HEK293 (cell line): ENCODE results near the gene IL4I1.

Experiments
- GFI1B ChIP-seq: fragments of 450-650 bp; formaldehyde crosslinking; IDR thresholded peaks from 2 replicates; pipeline ENCODE4 v1.5.1; 2016; ENCODE audit warnings: missing biosample characterization, missing genetic modification characterization
- IKZF3 ChIP-seq: fragments of 450-650 bp; IDR thresholded peaks from 2 replicates; pipeline ENCODE4 v1.5.0; 2018; ENCODE audit warnings: missing biosample characterization, mild to moderate bottlenecking, missing genetic modification characterization, moderate library complexity
- KLF8 ChIP-seq: fragments of 450-650 bp; formaldehyde crosslinking; IDR thresholded peaks from 2 replicates; pipeline ENCODE4 v1.5.1; 2016; ENCODE audit warnings: missing biosample characterization, missing genetic modification characterization
- OVOL3 ChIP-seq: fragments of 450-650 bp; formaldehyde crosslinking; IDR thresholded peaks from 2 replicates; pipeline ENCODE4 v1.5.1; 2016; ENCODE audit warnings: missing biosample characterization, missing genetic modification characterization
- PRDM1 ChIP-seq: fragments of 450-650 bp; formaldehyde crosslinking; IDR thresholded peaks from 2 replicates; pipeline ENCODE4; 2016; ENCODE audit warnings: missing biosample characterization, missing genetic modification characterization
- SETDB1 ChIP-seq: IDR thresholded peaks from one replicate; pipeline ENCODE4 v1.6.1; 2017; ENCODE audit warnings: mild to moderate bottlenecking, low read length, moderate library complexity, mixed read lengths; ENCODE audit not compliant: insufficient read length
- WT1 ChIP-seq: fragments of 450-650 bp; formaldehyde crosslinking; IDR thresholded peaks from 2 replicates; pipeline ENCODE4 v1.5.1; 2016; ENCODE audit warnings: missing biosample characterization, missing genetic modification characterization
- ZBTB20 ChIP-seq: fragments of 450-650 bp; formaldehyde crosslinking; IDR thresholded peaks from 2 replicates; pipeline ENCODE4 v1.5.1; 2016; ENCODE audit warnings: missing biosample characterization, missing genetic modification characterization
- ZNF140 ChIP-seq: fragments of 450-650 bp; formaldehyde crosslinking; IDR thresholded peaks from 2 replicates; pipeline ENCODE4 v1.5.1; 2016; ENCODE audit warnings: missing biosample characterization, missing genetic modification characterization
- ZNF157 ChIP-seq: fragments of 450-650 bp; formaldehyde crosslinking; IDR thresholded peaks from 2 replicates; pipeline ENCODE4 v1.5.1; 2016; ENCODE audit warnings: missing biosample characterization, missing genetic modification characterization
- ZNF184 ChIP-seq: fragments of 450-650 bp; IDR thresholded peaks from 2 replicates; pipeline ENCODE4 v1.5.1; 2018; ENCODE audit warnings: missing biosample characterization, mild to moderate bottlenecking, missing genetic modification characterization
- ZNF19 ChIP-seq: fragments of 450-650 bp; formaldehyde crosslinking; IDR thresholded peaks from 2 replicates; pipeline ENCODE4; 2016; ENCODE audit warnings: missing biosample characterization, missing genetic modification characterization, low read depth
- ZNF202 ChIP-seq: fragments of 450-650 bp; formaldehyde crosslinking; IDR thresholded peaks from 2 replicates; pipeline ENCODE4 v1.5.1; 2016; ENCODE audit warnings: missing biosample characterization, missing genetic modification characterization, borderline replicate concordance
- ZNF211 ChIP-seq: fragments of 450-650 bp; formaldehyde crosslinking; IDR thresholded peaks from 2 replicates; pipeline ENCODE4 v1.5.1; 2016; ENCODE audit warnings: low read depth, missing biosample characterization, missing genetic modification characterization
- ZNF311 ChIP-seq: fragments of 450-650 bp; formaldehyde crosslinking; IDR thresholded peaks from 2 replicates; pipeline ENCODE4 v1.5.1; 2017; ENCODE audit warnings: missing biosample characterization, missing genetic modification characterization, borderline replicate concordance
- ZNF350 ChIP-seq: fragments of 450-650 bp; formaldehyde crosslinking; IDR thresholded peaks from 2 replicates; pipeline ENCODE4 v1.5.0; 2017; ENCODE audit warnings: missing biosample characterization, mild to moderate bottlenecking, missing genetic modification characterization
- ZNF404 ChIP-seq: fragments of 450-650 bp; formaldehyde crosslinking; IDR thresholded peaks from 2 replicates; pipeline ENCODE4 v1.5.1; 2017; ENCODE audit warnings: missing biosample characterization, missing genetic modification characterization
- ZNF416 ChIP-seq: fragments of 450-650 bp; formaldehyde crosslinking; IDR thresholded peaks from 2 replicates; pipeline ENCODE4 v1.5.1; 2016; ENCODE audit warnings: missing biosample characterization, missing genetic modification characterization
- ZNF529 ChIP-seq: fragments of 450-650 bp; formaldehyde crosslinking; IDR thresholded peaks from 2 replicates; pipeline ENCODE4 v1.5.1; 2017; ENCODE audit warnings: missing genetic modification characterization, missing biosample characterization; ENCODE audit not compliant: insufficient replicate concordance
- ZNF549 ChIP-seq: fragments of 450-650 bp; IDR thresholded peaks from 2 replicates; pipeline ENCODE4 v1.5.1; 2018; ENCODE audit warnings: missing biosample characterization, missing genetic modification characterization, mild to moderate bottlenecking, inconsistent platforms, moderate library complexity
- ZNF621 ChIP-seq: fragments of 450-650 bp; formaldehyde crosslinking; IDR thresholded peaks from 2 replicates; pipeline ENCODE4 v1.5.1; 2017; ENCODE audit warnings: missing biosample characterization, missing genetic modification characterization
- ZNF776 ChIP-seq: fragments of 450-650 bp; formaldehyde crosslinking; IDR thresholded peaks from 2 replicates; pipeline ENCODE4 v1.5.0; 2017; ENCODE audit warnings: missing biosample characterization, missing genetic modification characterization, borderline replicate concordance
- ZNF785 ChIP-seq: fragments of 450-650 bp; formaldehyde crosslinking; IDR thresholded peaks from 2 replicates; pipeline ENCODE4 v1.5.1; 2016; ENCODE audit warnings: missing biosample characterization, missing genetic modification characterization
- ZNF837 ChIP-seq: fragments of 450-650 bp; formaldehyde crosslinking; IDR thresholded peaks from 2 replicates; pipeline ENCODE4 v1.5.1; 2016; ENCODE audit warnings: missing biosample characterization, missing genetic modification characterization
- ZSCAN23 ChIP-seq: fragments of 450-650 bp; formaldehyde crosslinking; IDR thresholded peaks from 2 replicates; pipeline ENCODE4 v1.5.1; 2016; ENCODE audit warnings: missing biosample characterization, missing genetic modification characterization
- TF ChIP-seq, protein P1 (sequence below): fragments of 450-650 bp; formaldehyde crosslinking; IDR thresholded peaks from 2 replicates; pipeline ENCODE4 v1.5.1; 2016; ENCODE audit warnings: missing biosample characterization, missing genetic modification characterization
- TF ChIP-seq, protein P2 (sequence below): fragments of 450-650 bp; formaldehyde crosslinking; IDR thresholded peaks from 2 replicates; pipeline ENCODE4 v1.5.1; 2017; ENCODE audit warnings: missing biosample characterization, missing genetic modification characterization
- TF ChIP-seq, protein P3 (sequence below): sonication (generic); formaldehyde crosslinking; IDR thresholded peaks from 2 replicates; pipeline ENCODE4 v1.8.1; 2022; ENCODE audit warnings: mild to moderate bottlenecking, moderate library complexity, missing genetic modification reagents
- TF ChIP-seq, protein P4 (sequence below): fragments of 450-650 bp; formaldehyde crosslinking; optimal IDR thresholded peaks from 2 replicates; pipeline ENCODE3; 2016; ENCODE audit warnings: missing biosample characterization, mild to moderate bottlenecking, missing genetic modification characterization
- TF ChIP-seq, protein P5 (sequence below): IDR thresholded peaks from 2 replicates; pipeline ENCODE4 v1.6.1; 2011; ENCODE audit warnings: mild to moderate bottlenecking, low read depth, low read length, borderline replicate concordance
- TF ChIP-seq, protein P6 (sequence below): fragments of 450-650 bp; formaldehyde crosslinking; IDR thresholded peaks from 2 replicates; pipeline ENCODE4 v1.5.1; 2016; ENCODE audit warnings: missing biosample characterization, missing genetic modification characterization
- TF ChIP-seq, protein P7 (sequence below): fragments of 450-650 bp; formaldehyde crosslinking; IDR thresholded peaks from 2 replicates; pipeline ENCODE4 v1.5.1; 2016; ENCODE audit warnings: missing biosample characterization, missing genetic modification characterization

The IL4I1 gene

DNA sequence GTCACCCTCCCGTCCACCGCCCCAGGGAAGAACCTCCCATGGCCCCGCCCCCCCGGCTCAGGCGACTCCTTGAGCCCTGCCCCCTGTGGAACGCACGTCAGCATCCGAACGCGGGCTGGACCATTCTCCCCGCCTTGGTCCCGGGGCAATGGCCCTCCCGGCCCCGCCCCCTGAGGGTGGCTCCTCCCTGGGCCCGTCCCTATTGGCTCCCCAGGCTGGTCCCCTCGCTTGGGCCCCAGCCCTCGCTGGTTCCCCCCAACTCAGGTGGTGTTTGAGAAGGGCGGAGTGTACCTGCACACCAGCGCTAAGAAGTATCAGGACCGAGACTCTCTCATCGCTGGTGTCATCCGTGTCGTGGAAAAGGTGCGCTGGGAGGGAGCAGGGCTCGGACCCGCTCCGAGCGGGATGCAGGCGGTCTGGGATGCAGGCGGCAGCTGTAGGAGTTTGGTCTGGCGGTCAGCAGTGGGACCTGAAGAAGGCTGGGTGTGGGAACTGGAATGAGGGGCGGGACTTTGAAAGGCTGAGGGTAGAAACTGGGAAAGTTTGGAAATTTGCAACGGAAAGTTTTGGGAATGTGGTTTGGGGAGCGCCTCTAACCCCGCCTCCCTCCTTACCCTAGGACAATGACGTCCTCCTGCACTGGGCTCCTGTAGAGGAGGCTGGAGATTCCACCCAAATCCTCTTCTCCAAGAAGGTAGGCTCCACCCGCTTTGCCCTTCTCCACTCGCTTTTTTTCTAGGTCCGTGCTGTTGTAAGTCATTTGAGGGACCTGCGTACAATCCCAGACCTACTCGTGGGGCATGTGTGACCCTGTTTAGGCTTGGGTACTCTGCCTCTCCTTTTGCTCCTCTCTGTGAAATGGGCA is 18.6 kb downstream of the IL4I1 start (continued):
- no peak for TF ChIP-seq ZNF350
- TF ChIP-seq, protein P1, sequence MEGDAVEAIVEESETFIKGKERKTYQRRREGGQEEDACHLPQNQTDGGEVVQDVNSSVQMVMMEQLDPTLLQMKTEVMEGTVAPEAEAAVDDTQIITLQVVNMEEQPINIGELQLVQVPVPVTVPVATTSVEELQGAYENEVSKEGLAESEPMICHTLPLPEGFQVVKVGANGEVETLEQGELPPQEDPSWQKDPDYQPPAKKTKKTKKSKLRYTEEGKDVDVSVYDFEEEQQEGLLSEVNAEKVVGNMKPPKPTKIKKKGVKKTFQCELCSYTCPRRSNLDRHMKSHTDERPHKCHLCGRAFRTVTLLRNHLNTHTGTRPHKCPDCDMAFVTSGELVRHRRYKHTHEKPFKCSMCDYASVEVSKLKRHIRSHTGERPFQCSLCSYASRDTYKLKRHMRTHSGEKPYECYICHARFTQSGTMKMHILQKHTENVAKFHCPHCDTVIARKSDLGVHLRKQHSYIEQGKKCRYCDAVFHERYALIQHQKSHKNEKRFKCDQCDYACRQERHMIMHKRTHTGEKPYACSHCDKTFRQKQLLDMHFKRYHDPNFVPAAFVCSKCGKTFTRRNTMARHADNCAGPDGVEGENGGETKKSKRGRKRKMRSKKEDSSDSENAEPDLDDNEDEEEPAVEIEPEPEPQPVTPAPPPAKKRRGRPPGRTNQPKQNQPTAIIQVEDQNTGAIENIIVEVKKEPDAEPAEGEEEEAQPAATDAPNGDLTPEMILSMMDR (tag by site-specific recombination), result 0 out of 2 replicates have a peak, but pooled peaks have one; percentile 10
- no peak for TF ChIP-seq ZNF837 (tag by site-specific recombination)
- TF ChIP-seq ZNF785 (tag by site-specific recombination), result no peak
- no peak for TF ChIP-seq ZNF621 (tag by site-specific recombination)
- TF ChIP-seq WT1, result no peak; the same call in 1 of the 2 replicates
- peak; percentile 65; the same call in 1 of the 2 replicates for TF ChIP-seq ZBTB20 (tag by site-specific recombination)
- TF ChIP-seq, protein P2, sequence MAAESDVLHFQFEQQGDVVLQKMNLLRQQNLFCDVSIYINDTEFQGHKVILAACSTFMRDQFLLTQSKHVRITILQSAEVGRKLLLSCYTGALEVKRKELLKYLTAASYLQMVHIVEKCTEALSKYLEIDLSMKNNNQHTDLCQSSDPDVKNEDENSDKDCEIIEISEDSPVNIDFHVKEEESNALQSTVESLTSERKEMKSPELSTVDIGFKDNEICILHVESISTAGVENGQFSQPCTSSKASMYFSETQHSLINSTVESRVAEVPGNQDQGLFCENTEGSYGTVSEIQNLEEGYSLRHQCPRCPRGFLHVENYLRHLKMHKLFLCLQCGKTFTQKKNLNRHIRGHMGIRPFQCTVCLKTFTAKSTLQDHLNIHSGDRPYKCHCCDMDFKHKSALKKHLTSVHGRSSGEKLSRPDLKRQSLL (tag by site-specific recombination), result no peak
- TF ChIP-seq ZNF157 (tag by site-specific recombination), result no peak
- no peak for TF ChIP-seq ZNF19 (tag by site-specific recombination)
- TF ChIP-seq ZNF211 (tag by site-specific recombination), result no peak
- peak; percentile 87 for TF ChIP-seq PRDM1 (tag by site-specific recombination)
- TF ChIP-seq SETDB1, result no peak
- no peak for TF ChIP-seq ZNF776 (tag by site-specific recombination)
- no peak for TF ChIP-seq KLF8 (tag by site-specific recombination)
- no peak for TF ChIP-seq ZNF140 (tag by site-specific recombination)
- TF ChIP-seq ZNF416 (tag by site-specific recombination), result no peak
- no peak for TF ChIP-seq ZNF184 (tag by site-specific recombination)
- no peak for TF ChIP-seq GFI1B
- TF ChIP-seq ZNF549, result no peak
- TF ChIP-seq ZSCAN23 (tag by site-specific recombination), result no peak
- TF ChIP-seq ZNF529 (tag by site-specific recombination), result no peak
- no peak for TF ChIP-seq OVOL3
- TF ChIP-seq, protein P3, sequence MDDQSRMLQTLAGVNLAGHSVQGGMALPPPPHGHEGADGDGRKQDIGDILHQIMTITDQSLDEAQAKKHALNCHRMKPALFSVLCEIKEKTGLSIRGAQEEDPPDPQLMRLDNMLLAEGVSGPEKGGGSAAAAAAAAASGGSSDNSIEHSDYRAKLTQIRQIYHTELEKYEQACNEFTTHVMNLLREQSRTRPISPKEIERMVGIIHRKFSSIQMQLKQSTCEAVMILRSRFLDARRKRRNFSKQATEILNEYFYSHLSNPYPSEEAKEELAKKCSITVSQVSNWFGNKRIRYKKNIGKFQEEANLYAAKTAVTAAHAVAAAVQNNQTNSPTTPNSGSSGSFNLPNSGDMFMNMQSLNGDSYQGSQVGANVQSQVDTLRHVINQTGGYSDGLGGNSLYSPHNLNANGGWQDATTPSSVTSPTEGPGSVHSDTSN (CRISPR knock-in tag), result no peak
- no peak for TF ChIP-seq ZNF311 (tag by site-specific recombination)
- TF ChIP-seq, protein P4, sequence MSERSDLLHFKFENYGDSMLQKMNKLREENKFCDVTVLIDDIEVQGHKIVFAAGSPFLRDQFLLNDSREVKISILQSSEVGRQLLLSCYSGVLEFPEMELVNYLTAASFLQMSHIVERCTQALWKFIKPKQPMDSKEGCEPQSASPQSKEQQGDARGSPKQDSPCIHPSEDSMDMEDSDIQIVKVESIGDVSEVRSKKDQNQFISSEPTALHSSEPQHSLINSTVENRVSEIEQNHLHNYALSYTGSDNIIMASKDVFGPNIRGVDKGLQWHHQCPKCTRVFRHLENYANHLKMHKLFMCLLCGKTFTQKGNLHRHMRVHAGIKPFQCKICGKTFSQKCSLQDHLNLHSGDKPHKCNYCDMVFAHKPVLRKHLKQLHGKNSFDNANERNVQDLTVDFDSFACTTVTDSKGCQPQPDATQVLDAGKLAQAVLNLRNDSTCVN (tag by site-specific recombination), result peak; percentile 5
- TF ChIP-seq, protein P5, sequence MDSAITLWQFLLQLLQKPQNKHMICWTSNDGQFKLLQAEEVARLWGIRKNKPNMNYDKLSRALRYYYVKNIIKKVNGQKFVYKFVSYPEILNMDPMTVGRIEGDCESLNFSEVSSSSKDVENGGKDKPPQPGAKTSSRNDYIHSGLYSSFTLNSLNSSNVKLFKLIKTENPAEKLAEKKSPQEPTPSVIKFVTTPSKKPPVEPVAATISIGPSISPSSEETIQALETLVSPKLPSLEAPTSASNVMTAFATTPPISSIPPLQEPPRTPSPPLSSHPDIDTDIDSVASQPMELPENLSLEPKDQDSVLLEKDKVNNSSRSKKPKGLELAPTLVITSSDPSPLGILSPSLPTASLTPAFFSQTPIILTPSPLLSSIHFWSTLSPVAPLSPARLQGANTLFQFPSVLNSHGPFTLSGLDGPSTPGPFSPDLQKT, result no peak
- peak; percentile 34; the same call in 1 of the 2 replicates for TF ChIP-seq IKZF3 (tag by site-specific recombination)
- TF ChIP-seq ZNF404 (tag by site-specific recombination), result no peak
- TF ChIP-seq, protein P6, sequence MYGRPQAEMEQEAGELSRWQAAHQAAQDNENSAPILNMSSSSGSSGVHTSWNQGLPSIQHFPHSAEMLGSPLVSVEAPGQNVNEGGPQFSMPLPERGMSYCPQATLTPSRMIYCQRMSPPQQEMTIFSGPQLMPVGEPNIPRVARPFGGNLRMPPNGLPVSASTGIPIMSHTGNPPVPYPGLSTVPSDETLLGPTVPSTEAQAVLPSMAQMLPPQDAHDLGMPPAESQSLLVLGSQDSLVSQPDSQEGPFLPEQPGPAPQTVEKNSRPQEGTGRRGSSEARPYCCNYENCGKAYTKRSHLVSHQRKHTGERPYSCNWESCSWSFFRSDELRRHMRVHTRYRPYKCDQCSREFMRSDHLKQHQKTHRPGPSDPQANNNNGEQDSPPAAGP (tag by site-specific recombination), result 0 out of 2 replicates have a peak, but pooled peaks have one; percentile 11
- TF ChIP-seq ZNF202 (tag by site-specific recombination), result no peak
- TF ChIP-seq, protein P7, sequence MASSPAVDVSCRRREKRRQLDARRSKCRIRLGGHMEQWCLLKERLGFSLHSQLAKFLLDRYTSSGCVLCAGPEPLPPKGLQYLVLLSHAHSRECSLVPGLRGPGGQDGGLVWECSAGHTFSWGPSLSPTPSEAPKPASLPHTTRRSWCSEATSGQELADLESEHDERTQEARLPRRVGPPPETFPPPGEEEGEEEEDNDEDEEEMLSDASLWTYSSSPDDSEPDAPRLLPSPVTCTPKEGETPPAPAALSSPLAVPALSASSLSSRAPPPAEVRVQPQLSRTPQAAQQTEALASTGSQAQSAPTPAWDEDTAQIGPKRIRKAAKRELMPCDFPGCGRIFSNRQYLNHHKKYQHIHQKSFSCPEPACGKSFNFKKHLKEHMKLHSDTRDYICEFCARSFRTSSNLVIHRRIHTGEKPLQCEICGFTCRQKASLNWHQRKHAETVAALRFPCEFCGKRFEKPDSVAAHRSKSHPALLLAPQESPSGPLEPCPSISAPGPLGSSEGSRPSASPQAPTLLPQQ (tag by site-specific recombination), result no peak
